K562 (cell line): ENCODE measurements around the gene IRAK2. TPM values are rescaled to one million over a fixed set of nuclear protein-coding genes. Genes with fewer than 3 reads are reported as not detected.
A peak's percentile ranks its signal among the peaks of the same experiment; 100 is the strongest.

Experiments used
- EGR1 ChIP-seq: fragments of 450-650 bp; conservative IDR thresholded peaks from 2 replicates; pipeline ENCODE4 v1.6.1; 2017; ENCODE audit warnings: mild to moderate bottlenecking
- FOSL1 ChIP-seq: fragments of 200-800 bp; sonication (Bioruptor generic); conservative IDR thresholded peaks from 2 replicates; pipeline ENCODE4 v1.6.1; 2016; ENCODE audit warnings: missing genetic modification characterization, missing compliant biosample characterization
- FOXM1 ChIP-seq, 2 experiments: fragments of 450-650 bp in 1 of 2; sonication (generic) in 1 of 2; formaldehyde crosslinking in 1 of 2; IDR thresholded peaks; 2 replicates each; pipeline versions ENCODE4 v1.6.1 to v1.9.0; 2017 to 2022; ENCODE audit warnings: low read depth in 2 of 2, mild to moderate bottlenecking in 2 of 2, missing genetic modification reagents in 1 of 2, moderate library complexity in 1 of 2
- GATA2 ChIP-seq: sonication (generic); formaldehyde crosslinking; IDR thresholded peaks from 2 replicates; pipeline ENCODE4 v1.4.0; 2020; ENCODE audit warnings: mild to moderate bottlenecking, missing genetic modification reagents
- HEY1 ChIP-seq: fragments of 250-450 bp; sonication (Bioruptor Pico); IDR thresholded peaks from 2 replicates; pipeline ENCODE4 v1.5.0; 2020; ENCODE audit warnings: mild to moderate bottlenecking, moderate library complexity, borderline replicate concordance
- ILK ChIP-seq: fragments of 450-650 bp; IDR thresholded peaks from 2 replicates; pipeline ENCODE4 v1.6.1; 2016; ENCODE audit warnings: missing genetic modification characterization, low read depth, mild to moderate bottlenecking, missing compliant biosample characterization, moderate library complexity, borderline replicate concordance
- MEF2D ChIP-seq: conservative IDR thresholded peaks from 2 replicates; pipeline ENCODE4 v1.6.1; 2016; ENCODE audit warnings: low read depth, missing genetic modification characterization, missing compliant biosample characterization
- MIER1 ChIP-seq: fragments of 450-650 bp; IDR thresholded peaks from 2 replicates; pipeline ENCODE4 v1.6.1; 2016; ENCODE audit warnings: antibody characterized with exemption, mild to moderate bottlenecking, low read depth
- NKRF ChIP-seq: fragments of 450-650 bp; IDR thresholded peaks from 2 replicates; pipeline ENCODE4 v1.6.1; 2016; ENCODE audit warnings: borderline replicate concordance
- NR2C2 ChIP-seq, 2 experiments: fragments of 200-800 bp in 1 of 2; sonication (Bioruptor generic) in 1 of 2; sonication (generic) in 1 of 2; formaldehyde crosslinking in 1 of 2; IDR thresholded peaks; 2 replicates each; pipeline versions ENCODE4 v1.6.1 to v1.8.0; 2016 to 2022; ENCODE audit warnings: mild to moderate bottlenecking in 1 of 2, missing compliant biosample characterization in 1 of 2, missing genetic modification characterization in 1 of 2, missing genetic modification reagents in 1 of 2
- RUNX1 ChIP-seq: sonication (generic); IDR thresholded peaks from 2 replicates; pipeline ENCODE4 v1.6.1; 2016; ENCODE audit warnings: antibody characterized with exemption, low read depth
- TRIM25 ChIP-seq: fragments of 450-650 bp; IDR thresholded peaks from 2 replicates; pipeline ENCODE4 v1.7.0; 2016; ENCODE audit warnings: borderline replicate concordance
- UBTF ChIP-seq, 2 experiments: IDR thresholded peaks; 2 replicates each; pipeline ENCODE4 v1.6.1; 2012; ENCODE audit warnings: improper control_type of control experiment in 2 of 2, low read depth in 2 of 2, low read length in 2 of 2, borderline replicate concordance in 1 of 2
- YY1 ChIP-seq, 3 experiments: IDR thresholded peaks; 2 replicates each; pipeline ENCODE4 v1.6.1; 2011; ENCODE audit warnings: low read length in 2 of 3, mild to moderate bottlenecking in 2 of 3, moderate library complexity in 2 of 3, borderline replicate concordance in 1 of 3, control low read depth in 1 of 3, low read depth in 1 of 3; ENCODE audit not compliant: insufficient read depth in 3 of 3, insufficient replicate concordance in 2 of 3, control insufficient read depth in 1 of 3, insufficient read length in 1 of 3; ENCODE audit errors: extremely low read depth in 1 of 3
- ZKSCAN8 ChIP-seq: fragments of 200-800 bp; sonication (Bioruptor generic); IDR thresholded peaks from 2 replicates; pipeline ENCODE4 v1.6.1; 2016; ENCODE audit warnings: missing genetic modification characterization, missing compliant biosample characterization
- polyA plus RNA-seq, 8 experiments: library from polyadenylated mRNA; depleted of rRNA in 4 of 8; stranded (reverse) in 5 of 8; unstranded in 3 of 8; fragments of >200 nt; fragmentation: Nextera tagmentation in 2 of 8; fragmentation: Illumina TruSeq in 1 of 8; extraction: Ambion mirVana in 2 of 8; extraction: Trizol in 1 of 8; gene quantifications; 2 replicates each; pipeline versions ENCODE4 v1.2.1 to v1.2.3, GENCODE V29; 2011 to 2014; ENCODE audit warnings: inconsistent platforms in 1 of 8, missing spikeins in 1 of 8
- total RNA-seq, 7 experiments: library from RNA; depleted of rRNA in 6 of 7; stranded (reverse); fragments of >200 nt in 6 of 7; fragmentation: Illumina TruSeq in 2 of 7; extraction: Trizol in 2 of 7; gene quantifications; 2 replicates each; pipeline versions ENCODE4 v1.2.1 to v1.2.3, GENCODE V29; 2011 to 2021; ENCODE audit warnings: low replicate concordance in 1 of 7
- TF ChIP-seq, protein P1 (sequence below): fragments of 200-400 bp; formaldehyde crosslinking; IDR thresholded peaks from 2 replicates; pipeline ENCODE4 v1.6.1; 2017; ENCODE audit warnings: mild to moderate bottlenecking, low read depth, low read length, moderate library complexity

IRAK2 gene
- total and polyA plus RNA-seq, 9 of the 15 experiments (the other 6 are each of a cell fraction or from before 2014, with no cell fraction given) = 0.42 to 4.4 (median 2.7) TPM

DNA sequence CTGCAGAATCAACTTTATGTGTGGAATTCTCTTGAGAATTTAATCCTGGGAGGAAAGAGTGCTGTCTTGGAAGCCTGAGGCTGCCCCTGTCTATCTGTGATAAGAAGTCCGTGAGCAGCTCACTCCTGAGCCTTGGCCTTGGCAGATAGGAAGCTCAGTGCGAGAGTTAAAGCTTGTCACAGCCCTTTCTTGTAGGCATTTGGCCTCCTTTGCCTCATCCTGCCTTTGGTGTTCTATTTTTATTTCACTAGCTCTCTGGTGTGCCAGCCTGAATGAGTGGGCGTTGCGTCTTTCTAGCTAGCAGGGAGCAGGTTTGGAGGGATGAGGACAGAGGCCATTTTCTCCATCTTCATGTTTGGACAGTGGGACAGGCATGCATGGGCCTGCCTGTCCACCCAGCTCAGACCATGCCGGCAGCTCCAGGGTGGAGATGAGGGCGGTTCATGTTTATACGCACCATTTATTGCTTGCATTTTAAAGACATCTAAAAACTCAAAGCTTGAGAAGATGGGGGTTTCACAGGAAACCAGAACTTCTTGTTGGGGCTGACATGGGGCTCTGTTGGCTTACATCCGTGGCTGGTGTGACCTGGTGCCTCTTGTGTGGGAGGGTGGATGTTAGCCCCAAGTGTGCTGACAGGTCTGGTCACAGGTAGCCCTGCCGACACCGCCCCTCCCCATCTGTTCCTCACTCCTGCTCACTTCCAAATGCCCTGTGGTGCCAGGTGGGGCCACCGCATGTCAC, 29.8 kb downstream of the IRAK2 start (continued):
- TF ChIP-seq UBTF (IDR thresholded peaks at IDR 0.05; ENCODE audit: borderline replicate concordance in 1 of 2, low read depth in 2 of 2, low read length in 2 of 2) = 0 out of 4 replicates have a peak, but pooled peaks of 1 of the 2 experiments have one; percentile 43
- peak in 1 of 3 experiments; percentile 69 for TF ChIP-seq YY1 (IDR thresholded peaks at IDR 0.05; ENCODE audit: borderline replicate concordance in 1 of 3, control insufficient read depth in 1 of 3, extremely low read depth in 1 of 3, insufficient read depth in 3 of 3, insufficient read length in 1 of 3, insufficient replicate concordance in 2 of 3, low read depth in 1 of 3, low read length in 2 of 3)
- TF ChIP-seq, protein P1, sequence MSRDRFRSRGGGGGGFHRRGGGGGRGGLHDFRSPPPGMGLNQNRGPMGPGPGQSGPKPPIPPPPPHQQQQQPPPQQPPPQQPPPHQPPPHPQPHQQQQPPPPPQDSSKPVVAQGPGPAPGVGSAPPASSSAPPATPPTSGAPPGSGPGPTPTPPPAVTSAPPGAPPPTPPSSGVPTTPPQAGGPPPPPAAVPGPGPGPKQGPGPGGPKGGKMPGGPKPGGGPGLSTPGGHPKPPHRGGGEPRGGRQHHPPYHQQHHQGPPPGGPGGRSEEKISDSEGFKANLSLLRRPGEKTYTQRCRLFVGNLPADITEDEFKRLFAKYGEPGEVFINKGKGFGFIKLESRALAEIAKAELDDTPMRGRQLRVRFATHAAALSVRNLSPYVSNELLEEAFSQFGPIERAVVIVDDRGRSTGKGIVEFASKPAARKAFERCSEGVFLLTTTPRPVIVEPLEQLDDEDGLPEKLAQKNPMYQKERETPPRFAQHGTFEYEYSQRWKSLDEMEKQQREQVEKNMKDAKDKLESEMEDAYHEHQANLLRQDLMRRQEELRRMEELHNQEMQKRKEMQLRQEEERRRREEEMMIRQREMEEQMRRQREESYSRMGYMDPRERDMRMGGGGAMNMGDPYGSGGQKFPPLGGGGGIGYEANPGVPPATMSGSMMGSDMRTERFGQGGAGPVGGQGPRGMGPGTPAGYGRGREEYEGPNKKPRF = no peak
- peak; percentile 69 for TF ChIP-seq EGR1
- 0 out of 2 replicates have a peak, but pooled peaks have one; percentile 26 for TF ChIP-seq FOSL1 (tag)
- no peak for TF ChIP-seq NR2C2 (CRISPR knock-in tag; IDR thresholded peaks at IDR 0.05)
- no peak; the same call in 1 of the 2 replicates for TF ChIP-seq NR2C2 (tag; IDR thresholded peaks at IDR 0.05)
- no peak for TF ChIP-seq ILK
- TF ChIP-seq RUNX1 = no peak
- no peak for TF ChIP-seq HEY1 (CRISPR knock-in tag)
- TF ChIP-seq FOXM1 (IDR thresholded peaks at IDR 0.05; ENCODE audit: low read depth) = no peak
- TF ChIP-seq FOXM1 (CRISPR knock-in tag; IDR thresholded peaks at IDR 0.05; ENCODE audit: low read depth) = no peak
- no peak for TF ChIP-seq NKRF
- TF ChIP-seq MIER1 = no peak
- TF ChIP-seq GATA2 (CRISPR knock-in tag) = no peak; the same call in 1 of the 2 replicates
- no peak for TF ChIP-seq MEF2D (tag)
- no peak for TF ChIP-seq ZKSCAN8 (CRISPR knock-in tag)
- TF ChIP-seq TRIM25 = no peak
